Bronchial epithelial cell (primary cell): ENCODE measurements around the gene SERPINB13. TPM values are rescaled to one million over a fixed set of nuclear protein-coding genes. Genes with fewer than 3 reads are reported as not detected.
A peak's percentile ranks its signal among the peaks of the same experiment; 100 is the strongest.

Experiments used
- DNase-seq: peaks from one replicate; pipeline ENCODE4 v3.0.0-alpha.2; 2010; ENCODE audit warnings: low read depth
- FAIRE-seq: peaks from 2 replicates; lab custom pipeline; 2011; peaks lifted over from hg19 to GRCh38; lab: Jason Lieb, UNC
- H3K27me3 ChIP-seq: 2 replicates; pipeline ENCODE4 v1.5.1; 2011; ENCODE audit warnings: low read length; ENCODE audit not compliant: control insufficient read depth, insufficient read depth
- H3K36me3 ChIP-seq: 2 replicates; pipeline ENCODE4 v1.5.1; 2011; ENCODE audit warnings: low read length; ENCODE audit not compliant: control insufficient read depth, insufficient read depth
- H3K4me3 ChIP-seq: 2 replicates; pipeline ENCODE4 v1.5.1; 2011; ENCODE audit warnings: mild to moderate bottlenecking, low read depth, low read length, control low read depth
- total RNA-seq: library from RNA; depleted of rRNA; stranded (reverse); fragments of >200 nt; gene quantifications from 2 replicates; pipeline ENCODE4 v1.2.1, GENCODE V29; 2014
- TF ChIP-seq, protein P1 (sequence below): IDR thresholded peaks from 2 replicates; pipeline ENCODE4 v1.5.1; 2011; ENCODE audit warnings: mild to moderate bottlenecking, moderate library complexity, low read length, control low read depth, inconsistent platforms; ENCODE audit not compliant: insufficient read depth, severe bottlenecking

SERPINB13 gene
- total RNA-seq, 1 donor from 2014 or later = 8.2 TPM

DNA sequence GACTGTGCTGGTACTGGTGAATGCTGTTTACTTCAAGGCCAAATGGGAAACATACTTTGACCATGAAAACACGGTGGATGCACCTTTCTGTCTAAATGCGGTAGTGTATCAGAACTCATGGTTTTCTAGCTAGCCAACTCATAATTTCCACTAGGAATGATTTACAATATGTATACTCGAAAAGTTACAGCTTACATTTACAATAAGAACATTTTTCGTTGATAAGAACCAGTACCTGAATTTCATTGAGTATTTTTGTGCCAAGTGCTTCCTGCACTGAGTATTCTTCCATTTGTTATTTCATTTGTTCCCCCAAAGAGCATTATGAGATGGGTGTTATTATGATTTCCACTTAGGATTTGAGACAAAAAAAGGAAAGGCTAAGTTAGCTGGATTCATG lies 23.1 kb upstream of the SERPINB13 start:
- Histone ChIP-seq H3K4me3 (no peak overlapping the region), H3K36me3 (no peaks in the 10 kb centered on the region), H3K27me3 (no peaks in the 10 kb centered on the region)
- DNase-seq (no peak), FAIRE-seq (no peak)
- TF ChIP-seq, protein P1, sequence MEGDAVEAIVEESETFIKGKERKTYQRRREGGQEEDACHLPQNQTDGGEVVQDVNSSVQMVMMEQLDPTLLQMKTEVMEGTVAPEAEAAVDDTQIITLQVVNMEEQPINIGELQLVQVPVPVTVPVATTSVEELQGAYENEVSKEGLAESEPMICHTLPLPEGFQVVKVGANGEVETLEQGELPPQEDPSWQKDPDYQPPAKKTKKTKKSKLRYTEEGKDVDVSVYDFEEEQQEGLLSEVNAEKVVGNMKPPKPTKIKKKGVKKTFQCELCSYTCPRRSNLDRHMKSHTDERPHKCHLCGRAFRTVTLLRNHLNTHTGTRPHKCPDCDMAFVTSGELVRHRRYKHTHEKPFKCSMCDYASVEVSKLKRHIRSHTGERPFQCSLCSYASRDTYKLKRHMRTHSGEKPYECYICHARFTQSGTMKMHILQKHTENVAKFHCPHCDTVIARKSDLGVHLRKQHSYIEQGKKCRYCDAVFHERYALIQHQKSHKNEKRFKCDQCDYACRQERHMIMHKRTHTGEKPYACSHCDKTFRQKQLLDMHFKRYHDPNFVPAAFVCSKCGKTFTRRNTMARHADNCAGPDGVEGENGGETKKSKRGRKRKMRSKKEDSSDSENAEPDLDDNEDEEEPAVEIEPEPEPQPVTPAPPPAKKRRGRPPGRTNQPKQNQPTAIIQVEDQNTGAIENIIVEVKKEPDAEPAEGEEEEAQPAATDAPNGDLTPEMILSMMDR = no peak

DNA sequence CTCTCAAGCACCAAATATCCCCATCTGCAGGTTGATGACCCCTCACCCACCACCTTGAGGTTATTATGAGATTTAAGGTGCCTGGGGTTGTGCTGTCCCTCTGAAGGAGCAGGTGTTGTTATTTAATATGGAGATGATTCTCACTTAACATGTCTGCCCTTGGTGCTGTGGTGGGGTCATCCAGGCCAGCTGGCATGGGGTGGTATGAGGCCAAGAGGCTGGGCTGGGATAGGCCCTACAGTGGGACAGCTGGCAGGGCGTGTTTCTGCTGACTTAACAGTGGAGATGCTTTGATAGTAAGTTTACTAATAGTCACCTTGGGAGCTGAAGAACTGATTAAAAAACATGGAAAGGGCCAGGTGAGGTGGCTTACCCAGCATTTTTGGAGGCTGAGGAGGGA lies 22.6 kb upstream of the SERPINB13 start:
- no peak for FAIRE-seq
- no peak overlapping the region for H3K4me3 ChIP-seq
- TF ChIP-seq, protein P1 = no peak
- no peaks in the 10 kb centered on the region for H3K27me3 ChIP-seq
- no peaks in the 10 kb centered on the region for H3K36me3 ChIP-seq
- no peak for DNase-seq

DNA sequence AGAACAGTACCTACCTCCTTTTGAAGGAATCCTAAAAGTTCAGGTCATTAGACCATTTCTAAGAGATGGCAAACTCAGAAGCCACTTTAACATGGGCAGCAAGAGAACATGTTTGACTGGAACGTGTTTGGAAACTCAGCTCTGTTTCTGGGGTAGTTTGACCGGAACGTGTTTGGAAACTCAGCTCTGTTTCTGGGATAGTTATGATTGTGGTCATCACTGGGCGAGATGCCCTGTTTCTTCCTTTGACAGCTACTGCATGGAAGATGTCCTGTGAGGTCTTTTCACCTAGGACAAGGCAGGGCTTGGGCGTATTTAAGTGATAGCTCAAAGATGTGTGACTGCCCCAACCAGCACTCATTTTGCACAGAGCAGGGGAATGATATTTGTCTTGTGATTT lies 19.9 kb upstream of the SERPINB13 start:
- no peaks in the 10 kb centered on the region for H3K27me3 ChIP-seq
- H3K4me3 ChIP-seq = no peak overlapping the region
- DNase-seq (no peak), FAIRE-seq (peak; percentile 18)
- TF ChIP-seq, protein P1 = no peak
- H3K36me3 ChIP-seq = no peaks in the 10 kb centered on the region

DNA sequence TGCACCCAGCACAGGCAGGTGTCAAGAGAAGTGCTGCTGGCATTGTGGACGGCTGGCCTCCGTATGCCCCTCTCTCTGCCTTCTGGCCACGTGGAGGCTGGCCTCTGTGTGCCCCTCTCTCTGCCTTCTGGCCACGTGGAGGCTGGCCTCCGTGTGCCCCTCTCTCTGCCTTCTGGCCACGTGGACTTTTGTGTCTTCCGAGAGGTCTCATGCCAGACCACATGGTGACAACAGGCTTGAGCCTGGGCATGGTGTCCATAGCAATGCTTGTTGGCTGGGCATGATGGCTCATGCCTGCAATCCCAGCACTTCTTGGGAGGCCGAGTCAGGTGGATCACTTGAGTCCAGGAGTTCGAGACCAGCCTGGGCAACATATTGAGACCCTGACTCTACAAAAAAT lies 19.3 kb upstream of the SERPINB13 start:
- H3K27me3 ChIP-seq = no peaks in the 10 kb centered on the region
- DNase-seq (no peak), FAIRE-seq (no peak)
- H3K36me3 ChIP-seq = no peaks in the 10 kb centered on the region
- H3K4me3 ChIP-seq = no peak overlapping the region
- TF ChIP-seq, protein P1 = no peak

DNA sequence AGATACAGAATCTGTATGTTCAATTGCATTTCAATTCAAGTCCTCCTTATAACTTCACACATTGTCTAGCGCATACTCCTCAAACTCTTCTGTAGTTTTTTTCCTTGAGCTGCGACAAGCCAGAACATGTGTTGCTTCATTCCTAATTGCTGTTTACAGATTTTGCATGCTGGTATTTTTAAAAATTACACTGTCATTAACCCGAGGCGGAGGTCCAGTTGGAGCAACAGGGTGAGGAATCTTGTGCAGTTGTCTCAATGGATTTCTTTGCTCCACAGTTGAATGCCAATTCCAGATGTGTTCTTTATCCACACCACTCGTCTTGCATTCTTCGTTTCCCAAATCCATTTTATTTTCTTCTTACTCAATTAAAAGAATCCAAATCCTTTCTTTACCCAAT lies 16.4 kb upstream of the SERPINB13 start:
- no peaks in the 10 kb centered on the region for H3K36me3 ChIP-seq
- H3K4me3 ChIP-seq = no peak overlapping the region
- TF ChIP-seq, protein P1 = no peak
- FAIRE-seq = no peak
- no peak for DNase-seq
- H3K27me3 ChIP-seq = no peaks in the 10 kb centered on the region

DNA sequence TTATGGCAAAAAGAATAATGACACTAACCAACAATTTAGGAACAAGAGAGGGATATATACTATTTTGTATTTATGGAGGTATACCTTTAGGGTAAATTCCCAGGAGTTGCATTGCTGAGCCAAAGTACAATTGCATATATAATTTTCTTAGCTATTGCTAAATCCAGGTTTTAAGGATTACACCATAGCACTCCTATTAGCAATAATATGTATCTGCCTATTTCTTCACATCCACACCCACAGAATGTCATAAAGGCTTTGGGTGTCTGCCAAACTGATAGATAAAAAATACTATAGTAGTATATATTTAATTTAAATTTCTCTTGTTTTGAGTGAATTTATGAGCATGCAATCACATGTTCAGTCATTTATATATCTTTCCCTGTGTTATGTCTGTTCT lies 11.5 kb upstream of the SERPINB13 start:
- Histone ChIP-seq H3K36me3 (no peaks in the 10 kb centered on the region), H3K4me3 (no peak overlapping the region), H3K27me3 (no peaks in the 10 kb centered on the region)
- DNase-seq (peak; percentile 70), FAIRE-seq (no peak)
- TF ChIP-seq, protein P1 = no peak
